HG03571 (cell line): Measurements from ENCODE around the gene PDHX.

Experiments used
- ATAC-seq: cut with Tn5 transposase; IDR thresholded peaks from one replicate; pipeline ENCODE4 v1.9.1; 2021; ENCODE audit not compliant: unreplicated experiment

The PDHX gene

DNA sequence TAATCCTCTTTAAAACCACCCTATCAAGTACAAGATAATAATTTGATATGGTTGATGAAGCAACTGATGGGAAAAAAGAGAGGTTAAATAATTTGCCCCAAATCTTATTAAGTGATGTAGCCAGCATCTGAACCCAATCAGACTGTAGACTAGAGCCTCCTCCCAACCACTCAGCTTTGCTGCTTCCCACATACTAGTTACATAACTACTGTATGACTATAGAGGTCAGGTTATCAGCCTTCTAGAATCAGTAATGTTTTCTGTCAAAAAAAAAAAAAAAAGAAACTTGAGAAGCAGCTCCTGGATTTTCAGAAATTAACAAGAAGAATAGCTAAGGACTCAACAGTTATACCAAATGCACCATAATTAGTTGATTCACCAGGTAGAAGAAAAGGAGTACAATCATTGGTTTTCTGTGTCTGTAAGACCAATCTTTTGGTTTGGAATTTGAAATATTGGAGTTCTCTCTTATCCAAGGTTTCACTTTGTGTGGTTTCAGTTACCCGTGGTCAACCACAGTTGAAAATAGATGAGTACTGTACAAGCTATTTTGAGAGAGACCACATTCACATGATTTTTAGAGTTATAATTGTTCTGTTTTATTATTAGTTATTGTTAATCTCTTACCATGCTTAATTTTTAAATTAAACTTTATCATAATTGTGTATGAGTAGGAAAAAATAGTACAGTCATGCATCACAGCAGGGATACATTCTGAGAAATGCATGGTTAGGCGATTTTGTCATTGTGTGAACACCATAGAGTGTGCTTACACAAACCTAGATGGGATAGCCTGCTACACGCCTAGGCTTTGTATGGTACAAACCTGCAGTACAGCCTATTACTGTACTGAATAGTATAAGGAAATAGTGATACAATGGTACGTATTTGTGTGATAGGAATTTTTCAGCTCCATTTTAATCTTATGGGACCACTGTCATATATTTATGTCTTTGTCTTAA lies 72.2 kb downstream of the PDHX start:
- no peak for ATAC-seq

GRCh38 chr11:34990916-34991315 lies 74.5 kb downstream of the PDHX start:
- ATAC-seq: no peak

DNA sequence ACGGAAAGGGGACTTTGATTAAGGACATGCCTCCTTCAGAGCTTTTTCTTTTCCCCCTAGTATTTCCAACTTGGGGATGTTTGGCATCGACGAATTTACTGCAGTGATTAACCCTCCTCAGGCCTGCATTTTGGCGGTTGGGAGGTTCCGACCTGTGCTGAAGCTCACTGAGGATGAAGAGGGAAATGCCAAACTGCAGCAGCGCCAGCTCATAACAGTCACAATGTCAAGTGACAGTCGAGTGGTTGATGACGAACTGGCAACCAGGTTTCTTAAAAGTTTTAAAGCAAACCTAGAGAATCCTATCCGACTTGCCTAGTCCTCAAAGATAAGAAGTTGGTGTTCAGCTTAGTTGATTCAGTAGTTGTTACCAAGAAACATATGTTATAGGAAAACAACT lies 78.4 kb downstream of the PDHX start:
- ATAC-seq: no peak

- no peak for ATAC-seq
Observed at GRCh38 chr11:34996958-34997357, 80.5 kb downstream of the PDHX start.

- ATAC-seq: no peak
Observed at GRCh38 chr11:34997952-34998528, 81.6 kb downstream of the PDHX start.

- no peak for ATAC-seq
Observed at GRCh38 chr11:34999453-34999852, 83.0 kb downstream of the PDHX start.

DNA sequence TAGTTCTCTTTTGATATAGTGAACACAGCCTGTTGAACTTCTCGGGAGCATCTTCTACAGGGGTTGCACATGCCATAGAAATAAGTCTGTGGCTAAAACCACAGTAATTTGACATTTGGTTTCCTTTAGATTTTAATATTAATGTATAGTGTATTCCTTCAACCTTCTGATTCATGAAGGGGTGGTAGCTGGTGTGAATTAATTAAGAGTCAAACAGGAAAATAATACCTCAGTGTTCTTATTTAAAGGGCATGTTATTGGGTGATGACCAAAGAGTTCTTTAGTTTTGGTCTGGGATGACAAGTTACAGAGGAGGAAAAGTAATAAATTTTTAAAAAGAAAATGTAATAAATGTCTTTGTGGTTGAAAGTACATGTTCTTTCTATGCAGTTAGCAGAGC lies 86.8 kb downstream of the PDHX start:
- ATAC-seq: no peak

GRCh38 chr11:35003658-35004057 lies 87.2 kb downstream of the PDHX start:
- no peak for ATAC-seq

DNA sequence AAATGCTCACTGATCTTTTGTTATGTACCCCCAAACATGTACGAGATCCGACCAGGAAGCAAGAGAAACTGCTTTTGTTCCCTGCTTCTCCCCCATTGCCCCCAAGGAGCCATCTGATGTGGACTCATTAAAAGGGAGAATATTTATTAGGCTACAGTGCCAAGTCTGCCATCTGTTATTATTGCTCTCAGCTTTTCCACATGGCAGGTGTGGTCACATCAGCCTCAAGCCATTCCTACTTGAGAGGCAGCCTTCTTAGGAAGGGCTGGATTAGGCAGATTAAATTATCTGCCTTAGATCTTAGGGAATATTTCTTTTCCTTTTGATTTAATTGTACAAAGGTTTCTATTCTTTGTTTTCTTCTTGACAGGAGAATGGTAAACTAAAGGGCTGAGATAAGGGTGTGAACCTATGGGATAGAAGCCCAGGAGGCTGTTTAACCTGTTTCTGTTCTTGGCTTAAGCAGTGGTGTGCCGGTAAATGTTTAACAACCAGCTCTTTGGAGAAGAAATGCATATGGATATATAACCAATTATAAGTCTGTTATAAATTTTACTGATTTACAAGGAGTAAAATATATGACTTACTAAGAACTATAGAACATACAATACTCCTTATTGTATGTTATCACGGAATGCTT lies 88.8 kb downstream of the PDHX start:
- no peak for ATAC-seq

DNA sequence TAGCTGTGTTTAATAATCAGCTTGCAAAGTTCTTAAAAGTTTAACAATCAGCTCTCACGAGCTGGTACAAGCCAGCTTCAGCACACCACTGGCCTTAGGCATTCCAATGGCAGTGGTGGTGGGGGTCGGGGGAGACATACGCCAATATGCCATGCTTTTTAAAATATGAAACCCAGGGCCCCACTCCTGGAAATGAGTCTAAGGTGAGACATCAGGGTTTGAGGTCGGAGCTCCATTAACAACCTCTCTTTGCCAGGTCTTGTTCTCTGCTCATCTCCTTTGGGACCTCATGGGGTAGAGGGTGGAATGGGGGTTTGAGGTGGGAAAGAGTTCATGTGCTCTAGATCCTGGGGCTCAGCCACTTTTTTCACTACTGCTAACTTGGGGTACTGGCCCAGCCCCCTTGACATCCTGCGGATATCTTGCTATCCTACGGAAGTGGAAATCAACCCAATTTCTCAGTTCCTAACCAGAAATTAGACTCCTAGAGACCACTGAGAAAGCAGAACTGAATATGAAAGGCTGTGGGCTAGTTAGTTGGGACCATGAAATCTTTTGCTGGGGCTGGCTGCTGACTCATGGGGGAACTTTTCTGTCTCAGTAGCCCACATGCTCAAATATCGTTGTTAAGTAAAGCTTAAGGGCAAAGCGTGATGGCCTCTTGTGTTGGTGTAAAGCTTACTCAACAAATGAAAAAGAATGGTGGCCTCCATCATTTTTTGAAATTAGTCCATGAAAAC lies 90.1 kb downstream of the PDHX start:
- ATAC-seq: peak; percentile 89

DNA sequence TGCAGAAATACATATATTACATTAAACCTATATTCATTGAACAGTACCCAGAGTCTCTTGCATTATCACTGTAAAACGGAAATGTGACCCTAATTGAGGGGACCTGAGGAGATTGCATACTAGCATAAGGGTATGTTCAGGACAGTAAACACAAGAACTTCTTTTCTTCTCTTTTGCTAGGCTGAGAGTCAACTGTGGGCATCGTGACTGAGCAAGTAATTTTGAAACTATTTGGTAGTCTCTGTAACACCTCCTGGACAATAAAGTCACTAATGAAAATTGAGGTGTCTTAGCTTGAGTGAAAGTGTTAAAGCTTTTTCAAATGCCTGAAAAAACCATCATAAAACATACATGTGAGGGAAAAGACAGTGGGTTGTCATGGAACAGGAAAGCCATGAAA lies 90.9 kb downstream of the PDHX start:
- ATAC-seq: peak; percentile 58

GRCh38 chr11:35009191-35009943 lies 92.9 kb downstream of the PDHX start:
- no peak for ATAC-seq

DNA sequence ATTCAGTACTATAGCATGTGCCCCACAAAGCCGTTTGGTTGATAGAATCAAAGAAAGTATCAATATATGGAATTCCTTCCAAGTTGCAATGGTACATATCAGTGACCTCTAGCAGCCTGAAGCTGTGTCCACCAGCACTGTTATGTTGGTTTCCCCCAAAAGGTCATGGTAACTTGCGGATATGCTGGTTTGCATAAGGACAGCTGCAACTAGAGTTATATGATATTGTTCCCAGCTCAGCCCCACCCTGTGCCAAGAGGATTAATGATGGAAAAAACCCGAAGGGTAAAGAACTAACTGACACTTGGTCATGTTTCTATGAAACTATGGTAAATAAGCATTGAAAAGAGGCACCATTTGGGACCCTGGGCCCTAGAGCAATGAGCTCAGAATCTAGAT lies 93.5 kb downstream of the PDHX start:
- no peak for ATAC-seq

DNA sequence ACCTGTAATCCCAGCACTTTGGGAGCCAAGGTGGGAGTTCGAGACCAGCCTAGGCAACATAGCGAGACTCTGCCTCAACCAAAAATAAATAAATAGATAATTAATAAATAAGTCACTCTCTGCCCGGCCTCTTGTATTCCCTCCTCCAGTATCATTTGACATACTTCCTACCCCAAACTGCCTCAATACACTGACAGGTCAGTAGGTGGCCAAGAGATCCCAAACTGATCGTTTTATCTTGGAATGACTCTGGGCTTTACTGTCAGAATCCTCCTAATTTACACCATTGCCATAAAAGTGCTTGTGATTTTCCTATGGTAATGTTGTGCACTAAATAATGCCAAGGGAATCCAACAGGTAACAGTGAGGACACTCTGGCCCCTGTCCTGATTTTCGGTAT lies 94.2 kb downstream of the PDHX start:
- ATAC-seq: no peak

DNA sequence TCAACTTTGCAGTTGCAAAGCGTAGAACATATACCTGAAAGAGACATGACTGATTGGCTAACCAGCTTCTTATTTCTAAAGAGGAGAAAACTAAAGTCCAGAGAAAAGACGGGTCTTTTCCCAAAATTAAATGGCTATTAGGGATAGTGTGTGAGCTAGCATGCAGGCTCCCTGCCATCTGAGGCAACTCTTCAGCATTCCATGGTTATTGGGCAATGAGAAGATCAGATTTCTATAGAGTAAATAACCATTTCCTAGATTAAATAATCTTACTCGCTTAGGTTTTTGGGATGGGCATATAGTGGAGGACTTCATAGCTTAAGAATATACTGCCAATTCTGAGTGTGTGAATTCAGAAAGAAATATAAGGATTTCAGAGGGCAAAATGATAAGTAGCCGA lies 95.0 kb downstream of the PDHX start:
- no peak for ATAC-seq

DNA sequence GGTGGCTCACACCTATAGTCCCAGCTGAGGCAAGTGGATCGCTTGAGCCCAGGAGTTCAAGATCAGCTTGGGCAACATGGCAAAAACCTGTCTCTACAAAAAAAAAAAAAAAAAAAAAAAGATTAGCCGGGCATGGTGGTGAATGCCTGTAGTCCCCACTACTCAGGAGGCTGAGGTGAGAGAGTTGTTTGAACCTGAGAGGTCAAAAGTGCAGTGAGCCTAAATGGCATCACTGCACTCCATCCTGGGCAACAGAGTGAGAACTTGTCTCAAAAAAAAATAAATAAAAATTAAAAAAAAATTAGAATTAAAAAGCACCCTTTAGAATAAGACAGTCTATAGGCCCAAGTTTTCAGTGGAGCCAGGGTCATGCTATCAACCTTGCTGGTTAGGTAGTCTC lies 95.5 kb downstream of the PDHX start:
- ATAC-seq: peak; percentile 6

DNA sequence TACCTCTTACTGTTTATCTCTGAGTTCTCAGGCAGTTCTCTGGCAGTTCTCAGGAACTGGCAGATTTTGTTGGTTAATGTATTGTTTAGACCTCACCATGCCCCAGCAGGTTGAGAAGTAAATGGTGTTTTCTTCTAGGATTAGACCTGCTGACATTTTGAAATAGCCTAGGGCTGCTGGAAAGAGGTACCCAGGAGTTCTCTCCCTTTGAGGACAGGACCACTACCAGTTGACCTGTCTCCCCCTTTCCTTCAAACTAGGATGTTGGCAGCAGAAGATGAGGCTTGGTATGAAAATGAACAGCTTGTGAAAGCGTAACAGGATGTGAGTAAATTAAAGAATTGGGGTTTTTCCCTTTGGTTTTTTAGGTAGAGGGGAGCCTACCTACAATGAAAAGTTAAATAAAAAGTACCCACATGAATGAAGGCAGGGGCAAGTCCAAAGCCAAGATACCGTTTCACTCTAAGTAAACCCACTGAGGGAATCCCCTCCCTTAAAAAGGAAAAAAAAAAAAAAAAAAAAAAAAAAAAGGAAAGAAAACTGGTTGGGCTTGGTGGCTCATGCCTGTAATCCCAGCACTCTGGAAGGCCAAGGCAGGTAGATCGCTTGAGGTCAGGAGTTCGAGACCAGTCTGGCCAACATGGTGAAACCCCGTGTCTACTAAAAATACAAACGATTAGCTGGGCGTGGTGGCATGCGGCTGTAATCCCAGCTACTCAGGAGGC lies 96.2 kb downstream of the PDHX start:
- peak; percentile 72 for ATAC-seq

GRCh38 chr11:35013514-35014233 lies 97.3 kb downstream of the PDHX start:
- ATAC-seq: no peak

GRCh38 chr11:35014346-35014745 lies 97.9 kb downstream of the PDHX start:
- ATAC-seq: no peak
